ENCODE measurements around the gene NADK2.

The NADK2 gene

GRCh38 chr5:36147681-36148080, 94.0 kb downstream of the NADK2 start:
- Mint-ChIP-seq H3K4me3 (no peak overlapping the region), H3K9me3 (no peaks in the 10 kb centered on the region), H3K36me3 (peaks cover 14% of the 10 kb centered on the region), H3K4me1 (peaks cover 12% of the 10 kb centered on the region), H3K27ac (no peak overlapping the region)
- ATAC-seq (no peak), DNase-seq (ENCODE audit: low spot score in 2 of 2) (no peak)

GRCh38 chr5:36146390-36146789, 95.3 kb downstream of the NADK2 start:
- no peak for ATAC-seq
- Mint-ChIP-seq H3K4me1 (peaks cover 9% of the 10 kb centered on the region), H3K27ac (no peak overlapping the region), H3K36me3 (peaks cover 16% of the 10 kb centered on the region), H3K4me3 (no peak overlapping the region), H3K9me3 (no peaks in the 10 kb centered on the region)
- no peak for DNase-seq (ENCODE audit: low spot score in 2 of 2)

GRCh38 chr5:36145311-36145710, 96.4 kb downstream of the NADK2 start:
- Mint-ChIP-seq H3K4me1 (peaks cover 3% of the 10 kb centered on the region), H3K4me3 (no peak overlapping the region)
- DNase-seq (ENCODE audit: low spot score in 2 of 2) = no peak

More at GRCh38 chr5:36145311-36145710, 96.4 kb downstream of the NADK2 start:
- H3K27ac Mint-ChIP-seq = no peak overlapping the region
- no peak for ATAC-seq
- H3K9me3 Mint-ChIP-seq = no peaks in the 10 kb centered on the region
- peaks cover 26% of the 10 kb centered on the region for H3K36me3 Mint-ChIP-seq
